Dedifferentiated amniotic fluid mesenchymal stem cell (primary cell): ENCODE measurements around the gene EPS15.
"Not testable (repeated sequence)": the region's sequence is repeated elsewhere in the genome, so short reads cannot be mapped to it uniquely, and the experiment has no call there.

ENCODE experiments used
- DNase-seq: peaks from one replicate; pipeline ENCODE4 v3.0.0-alpha.2; 2016; ENCODE audit errors: extremely low spot score

Gene EPS15

DNA sequence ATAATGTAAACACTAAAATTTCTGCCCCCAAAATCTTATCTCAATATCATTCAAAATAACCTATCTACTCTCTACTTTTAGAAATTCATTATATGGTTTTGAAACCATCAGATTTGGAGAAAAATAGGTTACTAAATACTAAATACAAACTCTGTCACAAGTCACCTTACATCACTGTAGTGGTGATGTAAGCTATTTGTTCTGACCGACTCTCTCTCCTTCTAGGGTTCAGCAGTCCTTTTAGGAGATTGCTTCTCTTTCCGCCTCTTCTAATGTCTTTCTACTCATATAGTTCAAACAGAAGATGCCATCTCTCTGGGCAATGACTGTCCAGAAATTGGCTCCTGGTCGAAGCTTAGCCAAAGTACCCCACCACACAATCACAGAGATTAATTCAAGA is 93.1 kb downstream of the EPS15 start:
- DNase-seq, result no peak

DNA sequence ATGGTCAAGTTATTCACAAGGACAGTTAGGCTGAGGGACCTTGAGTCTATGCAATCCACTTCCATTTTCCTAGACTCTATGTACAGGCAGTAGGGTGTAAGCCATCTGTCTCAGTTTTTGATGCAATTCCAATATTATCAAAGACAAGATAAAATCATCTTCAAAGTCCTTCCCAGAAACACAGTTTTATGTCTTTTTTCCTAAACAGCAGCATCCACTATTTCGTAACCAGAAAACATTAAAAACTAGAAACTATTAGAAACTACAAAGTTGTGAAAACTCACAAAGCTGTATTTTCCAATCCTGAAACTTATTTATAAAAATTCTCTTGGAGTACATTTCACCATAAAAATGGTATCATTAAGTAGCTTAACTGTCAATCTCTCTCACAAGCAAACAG is 93.8 kb downstream of the EPS15 start:
- DNase-seq, result no peak

DNA sequence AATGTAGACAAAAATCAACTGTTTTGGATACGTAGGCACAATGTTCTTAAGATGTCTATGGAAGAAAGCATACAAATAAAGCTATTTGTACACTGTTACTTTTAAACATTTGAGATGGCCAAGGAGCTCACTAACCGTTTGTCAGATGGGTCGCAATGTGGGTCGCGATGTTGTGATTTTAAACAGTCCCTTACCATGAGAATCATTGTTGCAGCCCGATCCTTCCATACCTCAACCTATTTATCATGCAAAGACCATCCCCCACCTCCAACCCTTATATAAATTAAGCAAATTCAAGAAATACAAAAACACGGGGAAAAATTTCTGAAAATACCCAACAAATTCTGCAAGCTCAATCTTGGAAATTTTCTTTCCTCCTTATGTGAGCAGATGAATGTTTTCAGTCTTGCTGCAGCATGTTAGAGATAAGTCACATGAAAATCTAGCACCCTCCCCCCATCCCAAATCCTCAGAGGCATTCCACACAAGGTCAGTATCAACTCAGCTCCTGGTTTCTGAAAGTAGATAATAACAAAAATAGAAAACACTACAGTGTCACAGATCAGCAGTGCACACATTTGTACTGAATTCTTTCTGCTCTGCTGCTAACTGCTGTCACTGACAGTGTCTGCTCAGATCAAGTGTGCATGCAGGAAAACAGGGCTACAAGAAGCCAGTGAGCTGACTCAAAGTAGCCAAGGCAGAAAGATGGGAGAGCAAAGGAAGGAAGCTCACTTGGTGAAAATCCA is 95.8 kb downstream of the EPS15 start:
- no peak for DNase-seq

DNA sequence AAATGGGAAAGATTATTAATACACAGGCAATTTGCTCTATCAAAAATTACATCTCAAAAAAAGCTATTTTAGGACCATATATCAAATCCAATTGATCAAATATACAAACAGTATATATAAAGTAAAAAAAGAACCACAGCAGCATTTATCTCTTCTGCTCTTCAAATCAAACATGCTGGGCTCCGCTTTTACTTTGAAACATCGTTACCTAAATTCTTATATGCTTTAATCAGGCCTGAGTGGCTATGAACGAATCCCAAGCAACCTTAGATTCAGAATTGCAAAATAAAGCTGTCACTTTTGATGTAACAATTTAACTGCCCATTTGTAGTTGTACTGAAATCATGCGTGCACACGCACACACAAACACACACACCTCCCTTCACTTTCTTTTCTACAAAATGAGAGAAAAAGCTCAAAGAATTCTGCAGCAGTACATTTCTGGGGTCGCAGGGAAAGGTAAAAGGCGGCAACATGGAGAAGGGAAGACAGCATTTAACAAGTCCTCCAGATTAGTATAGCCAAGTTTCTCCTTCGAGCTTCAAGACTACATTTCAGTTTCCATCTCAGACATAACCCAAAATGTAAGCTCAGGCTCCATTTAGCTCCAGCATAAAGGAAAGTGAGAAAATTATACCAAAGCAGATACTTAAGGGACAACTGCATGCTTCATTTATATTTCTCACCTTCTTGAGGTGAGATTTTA is 96.5 kb downstream of the EPS15 start:
- no peak for DNase-seq

DNA sequence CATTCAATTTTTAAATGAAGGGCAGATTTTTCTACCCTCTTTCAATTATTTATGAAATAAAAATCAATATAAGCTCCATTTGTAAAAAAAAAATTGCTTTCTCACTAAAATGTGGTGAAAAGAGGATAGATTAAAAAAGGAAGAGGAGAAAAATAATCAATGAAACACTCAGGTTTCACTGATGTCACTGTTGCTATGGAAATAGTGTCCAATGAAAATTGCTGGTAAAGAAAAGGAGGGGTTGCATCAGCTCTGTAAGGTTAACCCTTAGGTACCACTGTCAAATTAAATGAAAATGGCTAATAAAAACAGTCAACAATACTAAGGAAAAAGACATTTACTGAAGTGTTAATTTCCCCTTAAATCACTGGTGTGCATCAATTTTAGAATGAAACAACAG is 97.1 kb downstream of the EPS15 start:
- peak; percentile 84 for DNase-seq

DNA sequence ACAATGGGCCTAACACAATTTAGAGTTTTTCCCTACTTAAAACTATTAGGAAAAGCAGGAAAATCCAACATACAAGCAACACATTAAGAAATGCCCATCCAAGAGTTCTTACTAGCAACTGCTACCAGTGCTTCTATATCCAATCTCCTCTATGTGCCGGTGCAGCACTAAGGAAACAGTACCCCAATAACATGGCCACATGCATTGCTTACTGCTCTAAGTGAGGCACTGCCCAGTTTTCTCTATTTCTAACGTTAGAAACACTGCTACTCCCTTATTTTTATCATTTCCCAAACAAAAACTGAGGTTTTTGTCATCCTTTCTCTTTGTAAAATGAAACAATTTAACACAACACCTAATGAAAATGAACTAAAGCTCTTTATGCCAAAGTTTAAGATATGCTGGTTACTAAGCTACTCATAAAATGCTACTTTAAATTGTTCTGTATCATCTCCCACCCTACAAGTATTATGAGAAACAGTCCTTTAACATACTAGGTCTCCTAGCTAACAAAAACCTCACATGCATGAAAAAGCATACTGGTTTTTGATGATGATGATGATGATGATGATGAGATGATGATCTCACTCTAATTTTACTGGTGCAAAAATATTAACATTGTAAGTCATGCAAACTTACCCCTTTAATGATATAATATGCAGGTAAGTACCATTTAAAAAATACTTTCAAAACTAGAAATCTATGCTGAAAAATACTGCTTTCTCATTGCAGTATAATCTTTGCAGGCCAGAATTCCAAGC is 98.0 kb downstream of the EPS15 start:
- DNase-seq, result no peak

DNA sequence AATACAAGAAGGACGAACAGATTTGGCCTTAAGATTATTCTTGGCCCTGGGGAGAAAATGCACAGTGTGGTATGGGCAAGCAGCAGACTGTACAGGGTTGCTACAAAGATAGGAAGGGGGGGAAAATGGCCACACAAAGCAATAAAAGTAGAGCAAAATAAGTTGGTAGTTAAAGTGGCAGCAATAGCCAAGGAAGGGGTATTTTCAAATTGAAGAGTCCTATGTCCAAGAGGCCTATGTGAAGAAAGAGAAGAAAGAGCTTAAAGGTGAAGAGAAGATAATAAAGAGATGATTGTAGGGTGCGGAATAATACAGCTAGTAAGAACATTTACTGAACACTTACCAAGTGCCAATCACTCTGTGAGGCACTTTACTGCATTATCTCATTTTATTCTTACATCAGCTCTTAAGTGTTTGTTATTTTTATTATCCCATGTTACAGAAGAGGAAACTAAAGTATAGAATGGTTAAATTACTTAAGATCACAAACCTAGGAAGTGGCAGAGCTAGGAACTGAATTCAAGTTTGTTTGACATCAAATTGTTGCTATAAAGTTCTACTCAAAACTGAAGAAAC is 100.6 kb downstream of the EPS15 start:
- no peak for DNase-seq

DNA sequence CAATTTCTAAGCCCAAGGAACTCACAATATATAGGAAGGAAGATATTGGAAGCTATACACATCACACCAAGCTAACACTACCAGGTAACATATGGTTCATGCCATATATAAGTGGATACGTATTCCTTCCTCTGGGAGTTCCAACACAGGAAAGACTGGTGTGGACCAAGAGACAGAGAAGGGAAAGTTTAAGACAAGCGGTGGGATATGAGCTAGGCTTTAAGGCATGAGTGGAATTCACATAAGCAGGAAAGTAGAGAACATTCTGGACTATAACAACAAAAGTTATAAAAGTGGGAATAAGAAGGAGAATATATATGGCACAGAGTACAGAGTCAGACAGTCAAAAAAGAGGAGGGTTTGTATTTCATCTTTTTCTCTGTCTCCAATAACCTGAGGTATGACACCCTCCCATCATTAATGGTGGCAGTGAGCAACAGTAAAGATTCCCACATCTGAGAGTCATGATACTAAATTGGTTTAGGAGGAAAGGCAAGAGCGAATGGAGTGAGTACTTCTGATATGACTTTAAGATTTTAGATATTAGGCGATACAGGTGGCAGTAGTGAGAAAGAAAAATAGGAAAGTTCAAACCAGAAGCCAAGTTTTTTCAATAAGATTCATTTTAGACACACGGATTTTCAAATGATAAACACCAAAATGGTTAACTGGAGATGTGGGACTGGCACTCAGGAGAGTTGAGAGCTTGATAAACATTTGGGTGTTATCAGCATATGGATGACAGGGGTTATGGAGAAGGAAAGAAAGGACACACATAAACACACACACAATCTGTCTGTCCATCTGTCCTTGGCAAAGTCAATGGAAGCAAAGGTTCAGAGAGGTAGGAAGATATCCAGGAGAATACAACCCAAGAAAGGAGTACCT is 101.3 kb downstream of the EPS15 start:
- DNase-seq, result no peak

DNA sequence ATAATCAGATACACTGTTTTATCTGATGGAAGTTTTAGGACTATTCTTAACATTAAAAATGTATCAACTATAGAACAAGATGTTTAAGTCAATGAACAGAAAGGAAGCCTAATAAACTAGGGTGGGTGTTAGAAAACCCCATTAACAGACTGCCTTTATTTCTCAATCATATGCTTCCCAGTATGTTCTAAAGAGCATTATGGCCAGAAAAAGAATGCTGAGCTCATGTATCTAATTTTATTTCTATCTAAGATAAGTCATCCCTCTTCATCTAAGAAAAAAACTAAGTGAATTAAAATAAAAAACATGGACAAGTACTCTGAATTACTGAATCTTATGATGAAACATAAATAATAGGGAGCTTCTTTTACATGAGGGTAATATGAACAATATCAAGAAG is 102.2 kb downstream of the EPS15 start:
- no peak for DNase-seq

DNA sequence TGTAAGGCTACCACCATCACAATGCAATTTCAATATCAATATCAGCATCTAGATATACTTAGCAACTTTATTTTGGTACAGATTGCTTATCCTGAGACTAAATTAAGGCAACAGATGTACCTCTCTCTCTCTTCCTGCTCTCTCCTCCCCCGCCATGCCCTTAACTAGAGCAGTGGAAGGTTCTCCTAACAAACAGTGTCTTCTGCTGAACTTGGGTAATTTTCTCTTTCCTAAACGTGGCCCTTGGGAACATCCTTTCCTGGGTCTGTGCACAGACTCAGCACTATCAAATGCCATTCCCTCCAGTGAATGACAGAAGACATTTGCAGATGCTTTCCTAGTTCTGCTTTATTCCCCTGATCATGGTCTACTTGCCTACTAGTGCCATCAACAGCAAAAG is 103.1 kb downstream of the EPS15 start:
- DNase-seq, result no peak

DNA sequence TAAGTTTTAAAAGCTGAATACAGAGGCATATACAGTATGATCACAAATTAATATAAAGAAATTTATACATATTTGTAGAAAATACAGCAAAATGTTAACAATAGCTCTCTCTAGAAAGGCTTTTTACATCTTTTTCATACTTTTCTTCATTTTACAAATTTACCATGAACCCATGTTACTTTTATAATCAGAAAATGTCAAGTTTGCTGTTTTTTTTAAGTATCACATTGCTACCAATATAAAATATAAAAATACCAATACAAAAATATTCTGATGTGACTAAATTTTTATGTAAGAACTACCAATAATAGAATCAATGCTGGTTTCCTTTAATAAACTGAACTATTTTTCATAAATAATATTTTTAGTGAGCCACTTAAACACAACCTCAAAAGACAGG is 104.3 kb downstream of the EPS15 start:
- no peak for DNase-seq

DNA sequence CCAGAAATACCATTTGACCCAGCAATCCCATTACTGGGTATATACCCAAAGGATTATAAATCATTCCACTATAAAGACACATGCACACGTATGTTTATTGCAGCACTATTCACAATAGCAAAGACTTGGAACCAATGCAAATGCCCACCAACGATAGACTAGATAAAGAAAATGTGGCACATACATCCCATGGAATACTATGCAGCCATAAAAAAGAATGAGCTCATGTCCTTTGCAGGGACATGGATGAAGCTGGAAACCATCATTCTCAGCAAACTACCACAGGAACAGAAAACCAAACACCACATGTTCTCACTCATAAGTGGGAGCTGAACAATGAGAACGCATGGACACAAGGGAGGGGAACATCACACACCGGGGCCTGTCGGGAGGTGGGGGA is 107.2 kb downstream of the EPS15 start:
- not testable (repeated sequence) for DNase-seq

DNA sequence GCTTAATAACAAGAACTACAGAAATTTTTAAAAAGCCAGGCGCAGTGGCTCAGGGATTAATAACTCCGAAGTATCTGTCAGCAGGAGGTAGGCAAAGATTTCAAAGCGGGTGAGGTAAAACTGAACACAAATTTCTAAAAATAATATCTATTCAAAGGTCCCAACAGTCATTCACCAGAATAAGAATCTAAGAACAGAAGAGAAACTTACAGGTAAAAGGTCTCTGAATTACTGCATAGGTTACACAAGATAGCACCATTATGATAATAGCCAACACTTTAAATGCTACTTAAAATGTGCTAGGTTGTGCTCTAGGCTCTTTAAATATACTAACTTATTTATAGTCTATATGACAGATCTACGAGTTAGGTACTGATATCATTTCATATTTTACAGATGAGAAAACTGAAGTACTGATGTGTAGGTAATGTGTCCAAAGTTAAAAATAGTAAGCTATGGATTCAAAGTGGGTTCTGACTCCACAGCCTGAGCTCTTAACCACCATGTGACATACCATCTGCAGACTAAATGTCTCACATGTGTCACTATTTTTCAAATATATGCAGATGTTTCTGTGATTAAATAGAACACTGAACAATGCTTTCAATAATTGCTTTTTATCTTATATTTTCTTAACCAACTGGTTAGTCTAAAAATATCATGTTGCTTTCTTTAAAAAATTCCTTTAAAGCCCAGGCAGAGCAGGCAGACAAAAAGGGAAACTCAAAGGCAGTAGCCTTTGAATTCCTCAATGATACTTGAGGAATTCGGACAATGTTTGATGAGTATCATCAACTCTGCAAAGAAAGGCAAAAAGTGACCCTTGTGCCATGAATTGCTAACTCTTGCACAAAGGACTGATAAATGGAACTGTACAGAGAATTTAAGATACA is 108.3 kb downstream of the EPS15 start:
- DNase-seq, result no peak

DNA sequence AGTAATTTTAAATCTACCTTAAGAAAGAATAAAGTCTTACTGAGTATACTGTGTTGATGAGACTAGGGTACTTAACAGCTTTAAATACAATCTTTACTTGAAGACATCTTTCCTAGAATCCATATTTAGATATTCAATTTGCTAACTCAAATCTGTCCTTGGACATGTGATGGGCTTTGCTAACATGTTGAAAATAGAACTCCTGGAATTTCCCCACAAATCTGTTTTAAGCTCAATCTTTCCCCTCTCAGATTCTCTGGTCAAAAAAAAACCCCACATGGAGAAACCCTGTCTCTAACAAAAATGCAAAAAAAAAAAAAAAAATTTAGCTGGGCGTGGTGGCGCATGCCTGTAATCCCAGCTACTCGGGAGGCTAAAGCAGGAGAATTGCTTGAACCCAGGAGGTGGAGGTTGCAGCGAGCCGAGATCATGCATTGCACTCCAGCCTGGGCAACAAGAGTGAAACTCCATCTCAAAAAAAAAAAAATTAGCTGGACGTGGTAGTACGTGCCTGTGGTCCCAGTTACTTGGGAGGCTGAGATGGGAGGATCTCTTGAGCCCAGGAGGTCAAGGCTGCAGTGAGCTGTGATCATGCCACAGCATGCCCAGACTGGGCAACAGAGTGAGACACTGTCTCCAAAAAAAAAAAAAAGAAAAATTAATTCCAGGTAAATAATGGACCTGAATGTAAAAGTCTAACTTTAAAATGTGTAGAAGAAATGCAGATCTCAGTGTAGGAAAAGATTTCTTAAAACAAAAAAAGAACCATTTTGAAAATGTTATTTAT is 109.1 kb downstream of the EPS15 start:
- DNase-seq, result not testable (repeated sequence)

DNA sequence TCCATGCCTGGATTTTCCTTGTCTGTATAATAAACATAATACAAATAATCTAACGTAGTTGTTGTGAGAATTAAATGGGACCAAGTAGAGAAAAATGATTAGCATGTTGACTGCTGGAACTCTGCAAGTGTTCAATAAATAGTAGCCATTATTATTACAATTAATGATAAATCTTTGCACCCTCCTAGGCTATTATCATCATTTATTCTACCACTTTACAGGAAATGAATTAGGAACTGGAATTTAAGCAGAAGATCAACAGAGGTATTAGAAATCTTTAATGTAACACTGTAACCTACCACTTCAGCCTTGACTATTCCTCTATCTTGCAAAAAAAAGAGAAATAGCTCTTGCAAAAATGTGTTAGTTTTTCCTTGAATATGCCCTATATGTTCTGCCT is 126.8 kb downstream of the EPS15 start:
- DNase-seq, result no peak

DNA sequence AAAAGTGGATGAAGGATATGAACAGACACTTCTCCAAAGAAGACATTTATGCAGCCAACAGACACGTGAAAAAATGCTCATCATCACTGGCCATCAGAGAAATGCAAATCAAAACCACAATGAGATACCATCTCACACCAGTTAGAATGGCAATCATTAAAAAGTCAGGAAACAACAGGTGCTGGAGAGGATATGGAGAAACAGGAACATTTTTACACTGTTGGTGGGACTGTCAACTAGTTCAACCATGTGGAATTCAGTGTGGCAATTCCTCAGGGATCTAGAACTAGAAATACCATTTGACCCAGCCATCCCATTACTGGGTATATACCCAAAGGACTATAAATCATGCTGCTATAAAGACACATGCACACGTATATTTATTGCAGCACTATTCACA is 128.4 kb downstream of the EPS15 start:
- DNase-seq, result not testable (repeated sequence)

DNA sequence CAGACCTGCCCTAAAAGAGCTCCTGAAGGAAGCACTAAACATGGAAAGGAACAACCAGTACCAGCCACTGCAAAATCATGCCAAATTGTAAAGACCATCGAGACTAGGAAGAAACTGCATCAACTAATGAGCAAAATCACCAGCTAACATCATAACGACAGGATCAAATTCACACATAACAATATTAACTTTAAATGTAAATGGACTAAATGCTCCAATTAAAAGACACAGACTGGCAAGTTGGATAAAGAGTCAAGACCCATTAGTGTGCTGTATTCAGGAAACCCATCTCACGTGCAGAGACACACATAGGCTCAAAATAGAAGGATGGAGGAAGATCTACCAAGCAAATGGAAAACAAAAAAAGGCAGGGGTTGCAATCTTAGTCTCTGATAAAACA is 131.8 kb downstream of the EPS15 start:
- DNase-seq, result not testable (repeated sequence)

DNA sequence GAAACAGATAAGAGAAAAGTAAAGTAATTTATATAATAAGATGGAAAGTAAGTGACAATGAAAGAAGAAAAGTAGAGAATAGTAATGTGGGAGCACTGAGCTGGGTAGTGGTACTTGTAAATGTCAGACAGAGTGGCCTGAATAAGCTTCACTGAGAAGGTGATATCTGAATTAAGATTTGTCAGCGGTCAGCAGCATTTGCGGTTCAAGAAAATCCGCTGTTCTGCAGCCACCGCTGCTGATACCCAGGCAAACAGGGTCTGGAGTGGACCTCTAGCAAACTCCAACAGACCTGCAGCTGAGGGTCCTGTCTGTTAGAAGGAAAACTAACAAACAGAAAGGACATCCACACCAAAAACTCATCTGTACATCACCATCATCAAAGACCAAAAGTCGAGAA is 132.8 kb downstream of the EPS15 start:
- DNase-seq, result not testable (repeated sequence)

DNA sequence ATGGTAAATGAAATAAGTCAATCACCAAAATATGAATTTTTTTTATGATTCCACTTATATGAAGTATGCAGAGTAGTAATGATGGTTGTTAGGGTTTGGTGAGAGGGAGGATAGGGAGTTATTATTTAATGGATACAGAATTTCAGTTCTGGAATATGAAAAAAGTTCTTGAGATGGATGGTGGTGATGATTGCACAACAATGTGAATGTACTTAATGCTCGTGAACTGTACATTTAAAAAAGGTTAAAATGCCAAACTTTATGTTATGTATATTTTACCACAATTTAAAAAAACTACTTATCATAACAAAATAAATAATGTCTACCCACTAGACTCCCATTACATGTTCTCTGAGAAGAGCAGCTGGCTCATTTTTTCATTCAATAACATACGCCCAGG is 133.3 kb downstream of the EPS15 start:
- DNase-seq, result no peak

DNA sequence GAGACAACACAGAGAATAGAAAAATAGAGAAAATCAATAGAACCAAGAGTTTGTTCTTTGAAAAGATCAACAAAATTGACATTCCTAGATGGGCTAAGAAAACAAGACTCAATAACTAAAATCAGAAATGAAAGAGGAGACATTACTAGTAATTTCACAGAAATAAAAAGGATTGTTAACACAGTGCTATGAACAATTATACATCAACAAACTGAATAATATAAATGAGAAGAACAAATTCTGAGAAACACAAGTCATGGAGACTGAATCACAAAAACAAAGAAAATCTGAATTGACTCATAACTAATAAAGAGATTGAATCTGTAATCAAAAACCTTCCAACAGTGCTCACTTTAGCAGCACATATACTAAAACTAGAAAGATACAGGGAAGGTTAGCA is 137.1 kb downstream of the EPS15 start:
- DNase-seq, result no peak
